Brain pericyte (primary cell): ENCODE results near the gene WDR18.
"Not testable (repeated sequence)": the region's sequence is repeated elsewhere in the genome, so short reads cannot be mapped to it uniquely, and the experiment has no call there.

Experiments used
- DNase-seq: peaks from one replicate; pipeline ENCODE4 v3.0.0-alpha.2; 2012; ENCODE audit warnings: low read depth, low spot score

The WDR18 gene

GRCh38 chr19:948842-949496 is 35.2 kb upstream of the WDR18 start:
- DNase-seq, result no peak

GRCh38 chr19:950352-951066 is 33.6 kb upstream of the WDR18 start:
- DNase-seq, result no peak

GRCh38 chr19:952049-952679 is 32.0 kb upstream of the WDR18 start:
- no peak for DNase-seq

GRCh38 chr19:952680-953444 is 31.3 kb upstream of the WDR18 start:
- no peak for DNase-seq

GRCh38 chr19:953445-954271 is 30.5 kb upstream of the WDR18 start:
- no peak for DNase-seq

- no peak for DNase-seq
Measured at GRCh38 chr19:954272-954671, 29.9 kb upstream of the WDR18 start.

GRCh38 chr19:954672-955494 is 29.3 kb upstream of the WDR18 start:
- no peak for DNase-seq

GRCh38 chr19:955803-956765 is 28.1 kb upstream of the WDR18 start:
- DNase-seq, result no peak

- DNase-seq, result no peak
Measured at GRCh38 chr19:956766-957440, 27.2 kb upstream of the WDR18 start.

GRCh38 chr19:957578-957977 is 26.6 kb upstream of the WDR18 start:
- DNase-seq, result not testable (repeated sequence)

GRCh38 chr19:958967-959855 is 24.9 kb upstream of the WDR18 start:
- no peak for DNase-seq

GRCh38 chr19:960020-960419 is 24.1 kb upstream of the WDR18 start:
- no peak for DNase-seq

- no peak for DNase-seq
Measured at GRCh38 chr19:960601-960938, 23.6 kb upstream of the WDR18 start.

GRCh38 chr19:961866-962620 is 22.1 kb upstream of the WDR18 start:
- DNase-seq, result no peak

GRCh38 chr19:962683-963400 is 21.3 kb upstream of the WDR18 start:
- DNase-seq, result no peak

GRCh38 chr19:963486-963951 is 20.6 kb upstream of the WDR18 start:
- DNase-seq, result no peak
